GM12892 (cell line): Measurements from ENCODE around the gene OSBPL8.

ENCODE experiments used
- POLR2A ChIP-seq: IDR thresholded peaks from 2 replicates; pipeline ENCODE4 v1.6.1; 2011; ENCODE audit warnings: low read depth, low read length, control low read depth
- TAF1 ChIP-seq: IDR thresholded peaks from 2 replicates; pipeline ENCODE4 v1.6.1; 2011; ENCODE audit warnings: low read depth, mild to moderate bottlenecking, control low read depth, low read length, borderline replicate concordance

DNA sequence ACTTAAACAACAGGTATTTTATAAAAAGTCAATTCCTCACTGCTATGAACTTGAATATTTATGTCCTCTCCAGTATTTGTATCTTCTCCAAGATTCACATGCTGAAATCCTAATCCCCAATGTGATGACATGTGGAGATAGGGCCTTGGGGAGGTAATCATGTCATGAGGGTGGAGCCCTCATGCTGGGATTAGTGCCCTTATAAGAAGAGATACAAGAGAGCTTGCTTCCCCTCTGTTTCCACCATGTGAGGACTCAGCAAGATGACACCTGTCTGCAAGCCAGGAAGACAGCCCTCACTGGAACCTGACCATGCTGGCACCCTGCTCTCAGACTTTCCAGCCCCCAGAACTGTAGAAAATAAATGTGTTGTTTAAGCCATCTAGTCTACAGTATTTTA is 36.2 kb downstream of the OSBPL8 start:
- no peak for TF ChIP-seq POLR2A
- no peak for TF ChIP-seq TAF1
